H9 (cell line): Measurements from ENCODE around the gene OR51Q1. TPM values are rescaled to one million over a fixed set of nuclear protein-coding genes. Genes with fewer than 3 reads are reported as not detected.

ENCODE experiments used
- DNase-seq: peaks from one replicate; pipeline ENCODE4 v3.0.0-alpha.2; 2017
- H2AFZ ChIP-seq: one replicate; pipeline ENCODE4 v1.6.1; 2013; ENCODE audit warnings: mild to moderate bottlenecking, low read length, control low read depth, moderate library complexity
- H2AK5ac ChIP-seq: 2 replicates; pipeline ENCODE4 v1.6.1; 2013; ENCODE audit warnings: low read length, control low read depth, mixed read lengths; ENCODE audit not compliant: insufficient read length
- H2BK120ac ChIP-seq: one replicate; pipeline ENCODE4 v1.6.1; 2013; ENCODE audit warnings: low read depth, mild to moderate bottlenecking, low read length, control low read depth, inconsistent platforms; ENCODE audit not compliant: poor library complexity, severe bottlenecking
- H2BK12ac ChIP-seq: 2 replicates; pipeline ENCODE4 v1.6.1; 2013; ENCODE audit warnings: low read length, control low read depth, mixed read lengths, low read depth; ENCODE audit not compliant: insufficient read length
- H2BK15ac ChIP-seq: 2 replicates; pipeline ENCODE4 v1.6.1; 2013; ENCODE audit warnings: low read depth, low read length, control low read depth
- H2BK20ac ChIP-seq: one replicate; pipeline ENCODE4 v1.6.1; 2013; ENCODE audit warnings: low read depth, mild to moderate bottlenecking, low read length, control low read depth, inconsistent platforms; ENCODE audit not compliant: poor library complexity, severe bottlenecking
- H2BK5ac ChIP-seq: 2 replicates; pipeline ENCODE4 v1.6.1; 2013; ENCODE audit warnings: low read length, control low read depth, mixed read lengths; ENCODE audit not compliant: insufficient read length
- H3K14ac ChIP-seq: 2 replicates; pipeline ENCODE4 v1.6.1; 2013; ENCODE audit warnings: low read length, control low read depth; ENCODE audit not compliant: insufficient read depth
- H3K18ac ChIP-seq: 2 replicates; pipeline ENCODE4 v1.6.1; 2013; ENCODE audit warnings: low read depth, mild to moderate bottlenecking, mixed read lengths, low read length, control low read depth; ENCODE audit not compliant: insufficient read length
- H3K23ac ChIP-seq: 2 replicates; pipeline ENCODE4 v1.6.1; 2013; ENCODE audit warnings: low read length, control low read depth, mixed read lengths, low read depth; ENCODE audit not compliant: insufficient read length
- H3K23me2 ChIP-seq: 2 replicates; pipeline ENCODE4 v1.6.1; 2013; ENCODE audit warnings: low read depth, mild to moderate bottlenecking, mixed read lengths, low read length, control low read depth; ENCODE audit not compliant: insufficient read length, poor library complexity, severe bottlenecking
- H3K27ac ChIP-seq: 2 replicates; pipeline ENCODE4 v1.5.1; 2013; ENCODE audit warnings: low read length, control low read depth, mixed read lengths, low read depth; ENCODE audit not compliant: insufficient read length
- H3K27me3 ChIP-seq: 2 replicates; pipeline ENCODE4 v1.6.1; 2013; ENCODE audit warnings: low read length, control low read depth, inconsistent platforms; ENCODE audit not compliant: insufficient read depth
- H3K4ac ChIP-seq: 2 replicates; pipeline ENCODE4 v1.6.1; 2013; ENCODE audit warnings: low read depth, mild to moderate bottlenecking, control low read depth, inconsistent platforms, low read length, moderate library complexity
- H3K4me1 ChIP-seq: 2 replicates; pipeline ENCODE4 v1.6.1; 2013; ENCODE audit warnings: low read length, control low read depth, inconsistent platforms; ENCODE audit not compliant: insufficient read depth
- H3K4me2 ChIP-seq: 2 replicates; pipeline ENCODE4 v1.6.1; 2013; ENCODE audit warnings: low read length, control low read depth, mixed read lengths; ENCODE audit not compliant: insufficient read length, insufficient read depth
- H3K56ac ChIP-seq: 2 replicates; pipeline ENCODE4 v1.6.1; 2013; ENCODE audit warnings: low read depth, mild to moderate bottlenecking, mixed read lengths, low read length, control low read depth; ENCODE audit not compliant: insufficient read length
- H3K79me1 ChIP-seq: 2 replicates; pipeline ENCODE4 v1.6.1; 2013; ENCODE audit warnings: low read depth, mild to moderate bottlenecking, moderate library complexity, low read length, control low read depth, inconsistent platforms; ENCODE audit not compliant: insufficient read depth, poor library complexity, severe bottlenecking
- H3K79me2 ChIP-seq: 2 replicates; pipeline ENCODE4 v1.6.1; 2013; ENCODE audit warnings: low read length, control low read depth, inconsistent platforms; ENCODE audit not compliant: insufficient read depth
- H3K9ac ChIP-seq: 2 replicates; pipeline ENCODE4 v1.6.1; 2013; ENCODE audit warnings: low read length, control low read depth, mixed read lengths; ENCODE audit not compliant: insufficient read length; ENCODE audit errors: extremely low read depth
- H3K9me3 ChIP-seq: one replicate; pipeline ENCODE4 v1.6.1; 2013; ENCODE audit warnings: low read depth, low read length, inconsistent platforms; ENCODE audit not compliant: control insufficient read depth
- H3T11ph ChIP-seq: one replicate; pipeline ENCODE4 v1.6.1; 2013; ENCODE audit warnings: mild to moderate bottlenecking, low read length, control low read depth, inconsistent platforms
- H4K20me1 ChIP-seq: one replicate; pipeline ENCODE4 v1.6.1; 2013; ENCODE audit not compliant: control insufficient read depth, insufficient read length, insufficient read depth
- H4K5ac ChIP-seq: 2 replicates; pipeline ENCODE4 v1.6.1; 2013; ENCODE audit warnings: low read depth, mild to moderate bottlenecking, mixed read lengths, low read length, control low read depth; ENCODE audit not compliant: insufficient read length
- H4K8ac ChIP-seq: replicated peaks from 2 replicates; pipeline ENCODE4 v1.6.1; 2013; ENCODE audit warnings: low read length, control low read depth, mixed read lengths, low read depth; ENCODE audit not compliant: insufficient read length
- H4K91ac ChIP-seq: 2 replicates; pipeline ENCODE4 v1.6.1; 2013; ENCODE audit warnings: low read depth, mild to moderate bottlenecking, moderate library complexity, mixed read lengths, low read length, control low read depth; ENCODE audit not compliant: insufficient read length
- H3K27ac Mint-ChIP-seq, 3 experiments: 2 replicates in 2 of 3; 3 replicates in 1 of 3; pipeline ENCODE4 v1.8.0; 2020 to 2021; ENCODE audit warnings: mixed read lengths in 3 of 3, mild to moderate bottlenecking in 1 of 3, moderate library complexity in 1 of 3
- H3K27me3 Mint-ChIP-seq: 2 replicates; pipeline ENCODE4 v1.8.0; 2021; ENCODE audit warnings: low read depth, mild to moderate bottlenecking, moderate library complexity, mixed read lengths
- H3K36me3 Mint-ChIP-seq, 3 experiments: 2 replicates in 2 of 3; 3 replicates in 1 of 3; pipeline ENCODE4 v1.8.0; 2020 to 2021; ENCODE audit warnings: low read depth in 3 of 3, mixed read lengths in 3 of 3; ENCODE audit not compliant: insufficient read depth in 1 of 3
- H3K4me1 Mint-ChIP-seq, 2 experiments: 2 replicates each; pipeline ENCODE4 v1.8.0; 2020; ENCODE audit warnings: mixed read lengths in 2 of 2
- H3K4me3 Mint-ChIP-seq, 2 experiments: 2 replicates in 1 of 2; 3 replicates in 1 of 2; pipeline ENCODE4 v1.8.0; 2020 to 2021; ENCODE audit warnings: mild to moderate bottlenecking in 2 of 2, mixed read lengths in 2 of 2, moderate library complexity in 1 of 2
- H3K9me3 Mint-ChIP-seq, 2 experiments: 2 replicates in 1 of 2; 3 replicates in 1 of 2; pipeline ENCODE4 v1.8.0; 2020; ENCODE audit warnings: mild to moderate bottlenecking in 2 of 2, mixed read lengths in 2 of 2, moderate library complexity in 1 of 2
- WGBS: extraction: QIAGEN DNeasy Blood & Tissue Kit; methylation state at CpG from one replicate; pipeline ENCODE4 v1.1.7; 2013; ENCODE audit warnings: missing lambda C conversion rate, low lambda C conversion rate, mixed read lengths; ENCODE audit not compliant: insufficient read length; ENCODE audit errors: extremely low coverage; 5-methylcytosine and 5-hydroxymethylcytosine counted together
- total RNA-seq: library from RNA; stranded (reverse); gene quantifications from 2 replicates; pipeline ENCODE4 v1.2.1, GENCODE V29; 2021
- TF ChIP-seq, protein P1 (sequence below): fragments of 200-600 bp; sonication (generic); conservative IDR thresholded peaks from 3 replicates; pipeline ENCODE4 v1.8.0; 2021; ENCODE audit warnings: antibody characterized with exemption, mild to moderate bottlenecking

OR51Q1 gene
- total RNA-seq, 1 experiment from 2014 or later = not detected

DNA sequence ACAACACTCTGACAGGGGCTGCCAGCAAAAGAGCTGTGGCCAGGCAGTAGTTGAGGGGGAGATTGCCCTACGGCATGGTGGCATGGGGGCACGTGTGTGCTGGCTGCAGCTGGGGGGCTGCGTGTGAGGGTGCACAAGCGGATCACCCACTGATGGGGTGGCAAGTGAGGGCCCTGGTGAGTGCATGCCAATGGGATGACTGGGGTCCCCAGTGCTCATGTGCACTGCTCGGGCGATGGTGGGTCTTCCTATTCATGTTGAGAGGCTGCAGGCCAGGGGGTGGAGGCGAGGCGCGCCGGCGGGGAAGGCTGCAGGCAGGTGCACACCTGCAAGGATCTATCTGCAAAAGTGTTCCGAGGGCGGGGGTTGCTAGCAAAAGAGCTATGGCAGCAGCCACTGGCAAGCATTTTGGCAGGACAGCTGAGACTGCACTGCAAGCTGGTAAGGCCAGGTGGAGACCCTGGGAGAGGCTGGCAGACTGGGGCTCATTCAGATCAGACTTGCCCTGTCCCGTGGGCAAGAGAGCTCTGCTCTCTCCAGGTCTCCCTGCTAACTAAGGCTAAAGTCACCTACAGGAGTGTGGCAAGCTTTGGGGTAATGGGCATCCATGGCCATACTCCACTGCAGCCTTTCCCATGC is 39.2 kb downstream of the OR51Q1 start:
- H3K27ac Mint-ChIP-seq = no peak overlapping the region
- TF ChIP-seq, protein P1, sequence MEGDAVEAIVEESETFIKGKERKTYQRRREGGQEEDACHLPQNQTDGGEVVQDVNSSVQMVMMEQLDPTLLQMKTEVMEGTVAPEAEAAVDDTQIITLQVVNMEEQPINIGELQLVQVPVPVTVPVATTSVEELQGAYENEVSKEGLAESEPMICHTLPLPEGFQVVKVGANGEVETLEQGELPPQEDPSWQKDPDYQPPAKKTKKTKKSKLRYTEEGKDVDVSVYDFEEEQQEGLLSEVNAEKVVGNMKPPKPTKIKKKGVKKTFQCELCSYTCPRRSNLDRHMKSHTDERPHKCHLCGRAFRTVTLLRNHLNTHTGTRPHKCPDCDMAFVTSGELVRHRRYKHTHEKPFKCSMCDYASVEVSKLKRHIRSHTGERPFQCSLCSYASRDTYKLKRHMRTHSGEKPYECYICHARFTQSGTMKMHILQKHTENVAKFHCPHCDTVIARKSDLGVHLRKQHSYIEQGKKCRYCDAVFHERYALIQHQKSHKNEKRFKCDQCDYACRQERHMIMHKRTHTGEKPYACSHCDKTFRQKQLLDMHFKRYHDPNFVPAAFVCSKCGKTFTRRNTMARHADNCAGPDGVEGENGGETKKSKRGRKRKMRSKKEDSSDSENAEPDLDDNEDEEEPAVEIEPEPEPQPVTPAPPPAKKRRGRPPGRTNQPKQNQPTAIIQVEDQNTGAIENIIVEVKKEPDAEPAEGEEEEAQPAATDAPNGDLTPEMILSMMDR = no peak
- Histone ChIP-seq H3K23me2 (no peaks in the 10 kb centered on the region), H3K18ac (no peak overlapping the region), H3K4me2 (no peak overlapping the region), H4K20me1 (no peaks in the 10 kb centered on the region), H4K8ac (no peak overlapping the region), H2BK5ac (no peak overlapping the region), H3K79me2 (no peaks in the 10 kb centered on the region), H3K27ac (no peak overlapping the region), H2AK5ac (no peak overlapping the region), H3K14ac (no peak overlapping the region), H4K91ac (no peak overlapping the region), H3K9ac (no peak overlapping the region), H2BK20ac (no peak overlapping the region), H3K4ac (no peak overlapping the region), H3K9me3 (no peaks in the 10 kb centered on the region), H3T11ph (no peak overlapping the region), H2BK15ac (no peak overlapping the region), H3K79me1 (no peaks in the 10 kb centered on the region), H3K27me3 (no peaks in the 10 kb centered on the region), H3K23ac (no peak overlapping the region), H3K4me1 (no peaks in the 10 kb centered on the region), H2BK120ac (no peak overlapping the region), H2AFZ (no peak overlapping the region), H4K5ac (no peak overlapping the region), H3K56ac (no peak overlapping the region), H2BK12ac (no peak overlapping the region)
- H3K9me3 Mint-ChIP-seq = no peaks in the 10 kb centered on the region
- no peaks in the 10 kb centered on the region for H3K4me1 Mint-ChIP-seq
- H3K27me3 Mint-ChIP-seq = no peaks in the 10 kb centered on the region
- no peaks in the 10 kb centered on the region for H3K36me3 Mint-ChIP-seq
- H3K4me3 Mint-ChIP-seq = no peak overlapping the region
- DNase-seq = no peak
- WGBS = no CpG with 5 or more reads among the region's 14 CpGs
